Measurements from ENCODE around the gene CTDNEP1.

Gene CTDNEP1

DNA sequence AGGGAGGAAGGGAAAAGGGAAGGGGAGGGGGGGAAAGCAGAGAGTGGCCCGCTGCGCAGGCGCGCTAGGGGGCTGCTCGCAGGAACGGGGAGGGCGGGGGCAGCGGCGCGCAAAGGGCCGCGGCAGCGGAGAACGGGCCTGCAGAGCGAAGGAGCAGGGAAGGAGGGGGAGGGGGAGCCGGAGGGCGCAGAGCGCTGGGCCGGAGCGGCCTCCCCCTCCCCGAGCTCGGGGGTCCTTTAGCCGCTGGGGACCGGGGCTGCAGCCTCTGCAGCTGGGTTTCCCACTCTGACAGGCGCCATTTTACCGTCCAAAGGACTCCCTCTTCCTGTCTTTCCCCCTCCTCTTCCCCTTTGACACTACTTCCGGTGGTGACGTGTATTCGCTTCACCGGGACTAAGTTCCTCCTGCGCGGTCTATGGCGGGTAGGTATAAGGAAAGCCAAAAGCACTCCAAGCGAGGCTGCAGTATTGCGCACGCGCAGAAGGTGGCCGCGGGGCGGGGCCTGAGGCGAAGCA lies at the start of gene CTDNEP1:
Gene CTDNEP1, minus strand, starts transcription at position 74 of the 515 bp plus-strand sequence. CDS start 438 bp downstream, outside the sequence.
- Histone ChIP-seq H3K9me3 (ENCODE audit: control insufficient read depth, insufficient read depth, low read length) (no peaks in the 10 kb centered on the region), H3K4me1 (ENCODE audit: control insufficient read depth, insufficient read depth, low read length) (peaks cover 7% of the 10 kb centered on the region), H3K36me3 (ENCODE audit: control insufficient read depth, insufficient read depth, low read length) (peaks cover 3% of the 10 kb centered on the region), H3K27me3 (ENCODE audit: control insufficient read depth, insufficient read depth, low read length) (no peaks in the 10 kb centered on the region), H3K4me3 (ENCODE audit: low read depth, low read length) (peak within 1 kb of the TSS; percentile 92), H3K9ac (ENCODE audit: low read depth, low read length) (peak within 1 kb of the TSS; percentile 90)

DNA sequence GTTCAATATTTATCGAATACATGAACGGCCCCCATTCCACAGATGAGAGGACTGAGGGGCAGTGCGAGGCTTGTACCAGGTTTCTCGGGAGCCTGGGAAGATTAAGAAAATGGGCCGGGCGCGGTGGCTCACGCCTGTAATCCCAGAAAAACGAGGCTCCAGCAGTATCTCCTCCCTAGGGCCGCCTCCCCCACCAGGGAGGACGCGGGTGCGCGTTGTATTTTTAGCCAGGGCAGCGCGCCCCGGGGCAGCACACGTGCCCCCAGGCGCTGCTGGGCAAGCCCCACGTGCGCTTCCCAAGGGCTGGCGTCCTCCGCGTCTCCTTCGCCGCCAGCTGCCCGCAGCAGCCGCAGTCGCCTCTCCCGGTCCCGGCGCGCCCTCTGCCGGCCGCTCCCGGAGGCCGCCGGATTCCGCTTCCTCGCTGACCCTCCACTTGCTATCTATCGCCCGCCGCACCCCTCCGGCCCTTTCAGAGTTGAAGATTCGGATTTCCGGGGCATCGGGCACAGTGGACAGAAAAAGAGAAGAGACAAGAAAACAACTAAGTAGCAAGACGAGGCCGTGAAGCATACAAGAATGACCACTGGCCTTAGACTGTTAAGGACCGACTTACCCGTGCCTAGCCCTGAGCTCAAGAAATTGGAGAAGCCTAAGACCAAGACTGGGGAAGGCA lies 44.8 kb upstream of the CTDNEP1 start:
- Histone ChIP-seq H3K36me3 (ENCODE audit: control insufficient read depth, insufficient read depth, low read length) (no peaks in the 10 kb centered on the region), H3K4me3 (ENCODE audit: low read depth, low read length) (peak overlapping the region; percentile 30), H3K27me3 (ENCODE audit: control insufficient read depth, insufficient read depth, low read length) (peaks cover 6% of the 10 kb centered on the region), H3K9ac (ENCODE audit: low read depth, low read length) (no peak overlapping the region), H3K9me3 (ENCODE audit: control insufficient read depth, insufficient read depth, low read length) (no peaks in the 10 kb centered on the region), H3K4me1 (ENCODE audit: control insufficient read depth, insufficient read depth, low read length) (peaks cover 6% of the 10 kb centered on the region)

DNA sequence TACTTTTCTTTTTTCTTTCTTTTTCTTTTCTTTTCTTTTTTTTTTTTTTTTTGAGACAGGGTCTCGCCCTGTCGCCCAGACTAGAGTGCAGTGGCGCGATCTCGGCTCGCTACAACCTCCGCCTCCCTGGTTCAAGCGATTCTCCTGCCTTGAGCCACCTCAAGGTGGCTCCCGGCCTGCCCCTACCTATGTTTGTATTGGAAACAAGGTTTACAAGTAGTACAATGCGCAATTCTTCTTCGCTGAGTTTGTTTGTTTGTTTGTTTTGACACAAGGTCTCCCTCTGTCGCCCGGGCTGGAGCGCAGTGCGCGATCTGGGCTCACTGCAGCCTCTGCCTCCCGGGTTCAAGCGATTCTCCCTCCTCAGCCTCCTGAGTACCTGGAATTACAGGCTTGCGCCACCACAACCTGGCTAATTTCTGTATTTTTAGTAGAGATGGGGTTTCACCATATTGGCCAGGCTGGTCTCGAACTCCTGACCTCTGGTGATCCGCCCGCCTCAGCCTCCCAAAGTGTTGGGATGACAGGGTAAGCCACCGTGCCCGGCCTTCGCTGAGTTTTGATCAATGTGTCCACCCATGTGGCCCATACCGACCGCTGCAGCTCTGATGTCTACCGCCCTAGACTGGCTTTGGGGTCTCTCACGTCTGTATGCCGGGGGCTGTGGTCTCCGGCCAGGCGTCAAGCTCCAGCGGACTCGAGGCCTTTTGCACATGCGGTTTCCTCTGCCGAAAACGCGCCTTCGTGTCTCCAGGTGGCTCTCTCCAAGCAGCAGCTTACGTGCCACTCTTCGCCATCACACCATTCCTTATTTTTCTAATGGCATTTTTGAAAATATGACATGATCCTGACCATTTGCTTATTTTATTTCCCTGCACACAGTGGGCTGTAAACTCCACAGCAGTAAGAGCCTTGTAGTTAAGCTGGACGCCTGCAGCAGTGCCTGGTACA lies 44.0 kb upstream of the CTDNEP1 start:
- Histone ChIP-seq H3K4me1 (ENCODE audit: control insufficient read depth, insufficient read depth, low read length) (peaks cover 6% of the 10 kb centered on the region), H3K27me3 (ENCODE audit: control insufficient read depth, insufficient read depth, low read length) (peaks cover 6% of the 10 kb centered on the region), H3K36me3 (ENCODE audit: control insufficient read depth, insufficient read depth, low read length) (no peaks in the 10 kb centered on the region), H3K9ac (ENCODE audit: low read depth, low read length) (no peak overlapping the region), H3K9me3 (ENCODE audit: control insufficient read depth, insufficient read depth, low read length) (no peaks in the 10 kb centered on the region), H3K4me3 (ENCODE audit: low read depth, low read length) (peak overlapping the region; percentile 71)

DNA sequence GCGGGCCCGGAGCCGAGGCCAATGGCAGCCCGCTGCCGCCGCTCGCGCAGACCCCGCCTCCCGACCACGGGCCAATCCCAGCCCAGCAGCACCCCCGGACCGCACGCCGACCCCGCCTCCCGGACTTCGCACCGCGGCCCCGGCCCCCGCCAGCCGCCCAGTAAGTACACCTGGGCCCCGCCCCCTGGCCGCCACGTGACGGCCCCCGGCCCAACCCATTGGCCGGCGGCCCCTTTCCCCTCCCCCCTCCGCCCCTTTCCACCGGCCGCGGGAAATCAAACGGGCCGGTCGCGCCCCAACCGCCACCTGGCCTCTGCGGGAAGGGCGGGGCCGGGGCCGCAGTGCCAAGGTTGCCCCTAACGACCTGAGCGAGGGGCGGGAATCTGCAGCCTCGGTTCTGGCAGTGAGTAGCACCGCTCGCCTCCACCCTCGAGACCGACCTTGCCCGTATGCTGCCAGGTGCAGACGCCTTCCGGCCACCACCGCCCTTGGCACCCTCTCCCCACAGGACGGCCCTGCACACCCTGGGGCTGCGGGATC lies 43.1 kb upstream of the CTDNEP1 start, which contains the start of gene YBX2:
Gene YBX2, minus strand, starts transcription at position 26 of the 540 bp plus-strand sequence. CDS start 139 bp downstream, outside the sequence.
- no peak within 1 kb of the TSS for H3K9ac ChIP-seq (ENCODE audit: low read depth, low read length)
- peak within 1 kb of the TSS; percentile 71 for H3K4me3 ChIP-seq (ENCODE audit: low read depth, low read length)
- H3K36me3 ChIP-seq (ENCODE audit: control insufficient read depth, insufficient read depth, low read length): no peaks in the 10 kb centered on the region
- peaks cover 6% of the 10 kb centered on the region for H3K27me3 ChIP-seq (ENCODE audit: control insufficient read depth, insufficient read depth, low read length)
- no peaks in the 10 kb centered on the region for H3K9me3 ChIP-seq (ENCODE audit: control insufficient read depth, insufficient read depth, low read length)
- peaks cover 6% of the 10 kb centered on the region for H3K4me1 ChIP-seq (ENCODE audit: control insufficient read depth, insufficient read depth, low read length)

DNA sequence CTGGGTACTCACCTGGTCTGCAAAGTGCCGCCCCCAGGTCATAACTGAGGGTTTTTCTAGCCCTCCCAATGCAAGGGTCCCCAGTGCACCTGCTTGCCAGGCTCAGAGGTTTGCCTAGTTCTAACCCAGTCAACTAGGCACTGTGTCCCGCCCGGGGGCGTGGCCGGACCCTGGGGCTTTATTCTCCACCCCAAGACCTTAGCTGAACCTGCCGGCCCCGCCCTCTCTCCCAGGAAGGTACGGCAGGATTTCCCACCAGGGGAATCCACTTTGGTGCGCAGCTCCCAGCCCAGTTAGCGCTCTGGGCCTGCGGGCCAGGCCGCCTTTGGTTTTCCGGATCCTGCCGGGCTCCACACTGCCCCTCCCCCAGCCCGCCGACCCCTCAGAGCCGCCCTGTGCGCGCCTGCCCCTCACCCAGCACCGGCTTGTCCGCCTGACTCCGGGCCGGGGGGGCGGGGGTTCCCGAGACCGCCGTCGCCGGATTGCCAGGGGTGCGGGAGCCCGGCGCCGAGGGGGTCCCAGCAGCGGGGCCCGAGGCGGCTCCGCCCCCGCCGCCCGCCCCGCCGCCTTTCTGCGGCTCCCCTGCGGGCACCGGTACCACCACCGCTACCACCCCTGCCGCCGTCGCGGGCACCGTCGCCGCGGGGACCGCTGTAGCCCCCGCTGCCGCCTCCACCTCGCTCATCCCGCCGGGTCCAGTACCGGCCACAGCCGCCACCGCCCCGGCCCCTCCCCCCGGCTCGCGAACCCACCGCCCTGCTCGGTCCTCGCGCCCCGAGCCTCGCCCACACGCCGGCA lies 42.5 kb upstream of the CTDNEP1 start:
- Histone ChIP-seq H3K4me3 (ENCODE audit: low read depth, low read length) (peak overlapping the region; percentile 48), H3K9ac (ENCODE audit: low read depth, low read length) (no peak overlapping the region), H3K36me3 (ENCODE audit: control insufficient read depth, insufficient read depth, low read length) (no peaks in the 10 kb centered on the region), H3K9me3 (ENCODE audit: control insufficient read depth, insufficient read depth, low read length) (no peaks in the 10 kb centered on the region), H3K4me1 (ENCODE audit: control insufficient read depth, insufficient read depth, low read length) (peaks cover 6% of the 10 kb centered on the region), H3K27me3 (ENCODE audit: control insufficient read depth, insufficient read depth, low read length) (peaks cover 6% of the 10 kb centered on the region)

DNA sequence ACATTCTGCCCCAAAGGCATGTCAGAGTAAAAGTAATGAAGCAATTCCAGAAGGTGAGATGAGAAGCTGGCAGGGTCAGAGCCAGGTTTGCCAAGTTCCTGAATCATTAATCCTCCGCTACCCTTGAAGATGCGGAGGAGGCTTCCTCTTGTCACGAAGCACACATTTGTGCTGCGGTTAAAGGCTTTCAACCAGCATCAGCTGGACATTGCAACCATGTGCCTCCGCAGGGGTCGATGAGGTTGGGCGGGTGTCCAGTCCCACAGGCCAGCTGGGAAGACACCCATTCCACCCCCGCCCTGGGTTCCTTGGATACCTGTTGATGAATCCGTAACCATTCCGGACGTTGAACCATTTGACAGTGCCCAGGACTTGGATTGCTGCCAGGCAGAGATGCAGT lies 41.6 kb upstream of the CTDNEP1 start:
- H3K4me1 ChIP-seq (ENCODE audit: control insufficient read depth, insufficient read depth, low read length): peaks cover 6% of the 10 kb centered on the region
- H3K4me3 ChIP-seq (ENCODE audit: low read depth, low read length): peak overlapping the region; percentile 48
- H3K9me3 ChIP-seq (ENCODE audit: control insufficient read depth, insufficient read depth, low read length): no peaks in the 10 kb centered on the region
- H3K36me3 ChIP-seq (ENCODE audit: control insufficient read depth, insufficient read depth, low read length): no peaks in the 10 kb centered on the region
- peaks cover 6% of the 10 kb centered on the region for H3K27me3 ChIP-seq (ENCODE audit: control insufficient read depth, insufficient read depth, low read length)
- H3K9ac ChIP-seq (ENCODE audit: low read depth, low read length): no peak overlapping the region

DNA sequence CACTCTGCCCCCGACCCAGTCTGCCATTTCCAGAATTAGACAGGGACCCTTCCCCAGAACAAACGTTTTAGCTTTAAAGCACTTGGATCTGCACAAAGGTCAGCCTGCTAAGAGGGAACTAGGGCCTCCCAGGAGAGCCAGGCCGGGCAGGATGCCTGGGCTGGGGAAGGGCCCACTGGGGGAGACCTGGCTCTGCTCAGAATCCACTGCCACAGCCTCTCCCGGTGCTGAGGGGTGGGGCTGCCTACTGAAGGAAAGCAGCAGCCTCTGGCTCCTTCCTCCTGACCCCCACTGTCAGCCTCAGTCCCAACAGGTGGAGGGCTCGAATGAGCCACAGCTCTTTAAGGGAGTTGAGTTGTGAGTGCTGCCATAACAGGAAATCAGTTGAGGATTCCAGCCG lies 41.2 kb upstream of the CTDNEP1 start:
- peaks cover 6% of the 10 kb centered on the region for H3K4me1 ChIP-seq (ENCODE audit: control insufficient read depth, insufficient read depth, low read length)
- H3K4me3 ChIP-seq (ENCODE audit: low read depth, low read length): no peak overlapping the region
- H3K27me3 ChIP-seq (ENCODE audit: control insufficient read depth, insufficient read depth, low read length): peaks cover 6% of the 10 kb centered on the region

DNA sequence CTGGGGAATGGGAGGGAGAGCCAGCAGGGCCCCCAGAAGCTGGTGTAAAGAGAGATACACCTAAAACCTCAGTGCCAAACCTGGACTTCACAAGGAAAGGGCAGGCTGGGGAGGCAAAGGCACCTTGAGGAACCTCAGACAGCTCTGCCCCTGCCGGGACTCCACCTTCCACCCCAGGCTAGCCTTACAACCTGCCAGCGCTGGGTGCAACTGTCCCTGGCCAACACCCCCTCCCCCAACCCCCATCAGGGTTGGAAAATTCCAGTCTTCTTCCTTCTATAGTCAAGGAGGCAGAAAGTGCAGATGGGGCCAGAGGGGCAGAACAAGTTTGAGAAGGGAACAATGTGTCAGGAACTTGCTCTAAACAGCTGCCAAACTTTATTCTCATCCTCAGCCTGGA lies 40.7 kb upstream of the CTDNEP1 start:
- no peak overlapping the region for H3K9ac ChIP-seq (ENCODE audit: low read depth, low read length)
- H3K4me3 ChIP-seq (ENCODE audit: low read depth, low read length): no peak overlapping the region
- peaks cover 6% of the 10 kb centered on the region for H3K27me3 ChIP-seq (ENCODE audit: control insufficient read depth, insufficient read depth, low read length)
- H3K9me3 ChIP-seq (ENCODE audit: control insufficient read depth, insufficient read depth, low read length): no peaks in the 10 kb centered on the region
- peaks cover 6% of the 10 kb centered on the region for H3K4me1 ChIP-seq (ENCODE audit: control insufficient read depth, insufficient read depth, low read length)
- peaks cover 3% of the 10 kb centered on the region for H3K36me3 ChIP-seq (ENCODE audit: control insufficient read depth, insufficient read depth, low read length)

More for the DNA sequence above, 41.2 kb upstream of the CTDNEP1 start:
- H3K36me3 ChIP-seq (ENCODE audit: control insufficient read depth, insufficient read depth, low read length): peaks cover 2% of the 10 kb centered on the region
- no peaks in the 10 kb centered on the region for H3K9me3 ChIP-seq (ENCODE audit: control insufficient read depth, insufficient read depth, low read length)
- H3K9ac ChIP-seq (ENCODE audit: low read depth, low read length): no peak overlapping the region

DNA sequence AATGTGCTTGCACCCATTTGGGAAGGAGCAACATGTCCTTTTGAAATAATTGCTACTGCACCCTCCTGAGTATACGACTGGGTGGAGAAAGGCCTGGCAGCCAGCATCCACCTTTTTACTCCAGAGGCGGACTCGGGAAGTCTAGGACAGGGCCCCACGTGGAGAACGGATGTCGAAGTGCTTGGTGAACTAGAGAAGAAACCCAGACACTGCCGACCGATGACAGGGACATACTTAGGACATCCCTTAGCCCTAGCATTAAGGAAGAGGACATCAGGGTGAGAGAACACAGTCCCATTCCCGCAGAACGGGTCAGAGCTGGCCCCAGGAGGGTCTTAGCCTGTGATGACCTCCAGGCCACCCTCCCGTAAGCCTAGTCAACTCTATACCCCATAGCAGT lies 39.2 kb upstream of the CTDNEP1 start:
- Histone ChIP-seq H3K27me3 (ENCODE audit: control insufficient read depth, insufficient read depth, low read length) (peaks cover 2% of the 10 kb centered on the region), H3K4me1 (ENCODE audit: control insufficient read depth, insufficient read depth, low read length) (peaks cover 4% of the 10 kb centered on the region), H3K9me3 (ENCODE audit: control insufficient read depth, insufficient read depth, low read length) (no peaks in the 10 kb centered on the region), H3K9ac (ENCODE audit: low read depth, low read length) (no peak overlapping the region), H3K4me3 (ENCODE audit: low read depth, low read length) (no peak overlapping the region), H3K36me3 (ENCODE audit: control insufficient read depth, insufficient read depth, low read length) (peaks cover 13% of the 10 kb centered on the region)

DNA sequence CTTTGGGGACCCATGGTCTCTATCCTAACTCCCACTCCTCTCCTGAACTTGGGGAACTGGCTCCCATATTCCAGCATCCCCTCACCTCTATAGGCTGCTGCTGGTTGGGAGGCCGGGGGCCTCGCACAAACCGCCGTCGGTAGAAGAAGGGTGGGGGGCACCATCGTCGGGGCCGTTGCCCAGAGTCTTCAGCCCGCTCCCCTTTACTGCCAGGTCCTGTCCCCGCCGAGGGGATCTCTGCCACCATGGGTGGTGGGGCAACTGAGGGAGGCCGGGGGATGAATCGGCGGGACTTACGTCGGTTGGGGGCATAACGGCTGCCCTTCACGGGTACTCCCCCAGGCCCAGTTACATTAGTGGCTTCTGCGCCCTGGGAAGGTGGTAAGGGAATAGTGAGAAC lies 38.6 kb upstream of the CTDNEP1 start:
- H3K9ac ChIP-seq (ENCODE audit: low read depth, low read length): no peak overlapping the region
- H3K4me3 ChIP-seq (ENCODE audit: low read depth, low read length): no peak overlapping the region
- H3K9me3 ChIP-seq (ENCODE audit: control insufficient read depth, insufficient read depth, low read length): no peaks in the 10 kb centered on the region
- H3K27me3 ChIP-seq (ENCODE audit: control insufficient read depth, insufficient read depth, low read length): no peaks in the 10 kb centered on the region
- H3K4me1 ChIP-seq (ENCODE audit: control insufficient read depth, insufficient read depth, low read length): peaks cover 4% of the 10 kb centered on the region
- H3K36me3 ChIP-seq (ENCODE audit: control insufficient read depth, insufficient read depth, low read length): peaks cover 18% of the 10 kb centered on the region
